ENCODE data around the gene KAT6B. TPM values are rescaled to one million over a fixed set of nuclear protein-coding genes. Genes with fewer than 3 reads are reported as not detected.
"Not testable (repeated sequence)": the region's sequence is repeated elsewhere in the genome, so short reads cannot be mapped to it uniquely, and the experiment has no call there.

Gene KAT6B
- total RNA-seq: 47.1 TPM
- long read RNA-seq, transcript KAT6B-226 (16 exons, 2,847 nt): major isoform, 5 of 23 reads
- long read RNA-seq, partial matches to known transcripts: 7 of 23 reads
- long read RNA-seq, other reads (novel, unspliced or antisense): 11 of 23 reads

DNA sequence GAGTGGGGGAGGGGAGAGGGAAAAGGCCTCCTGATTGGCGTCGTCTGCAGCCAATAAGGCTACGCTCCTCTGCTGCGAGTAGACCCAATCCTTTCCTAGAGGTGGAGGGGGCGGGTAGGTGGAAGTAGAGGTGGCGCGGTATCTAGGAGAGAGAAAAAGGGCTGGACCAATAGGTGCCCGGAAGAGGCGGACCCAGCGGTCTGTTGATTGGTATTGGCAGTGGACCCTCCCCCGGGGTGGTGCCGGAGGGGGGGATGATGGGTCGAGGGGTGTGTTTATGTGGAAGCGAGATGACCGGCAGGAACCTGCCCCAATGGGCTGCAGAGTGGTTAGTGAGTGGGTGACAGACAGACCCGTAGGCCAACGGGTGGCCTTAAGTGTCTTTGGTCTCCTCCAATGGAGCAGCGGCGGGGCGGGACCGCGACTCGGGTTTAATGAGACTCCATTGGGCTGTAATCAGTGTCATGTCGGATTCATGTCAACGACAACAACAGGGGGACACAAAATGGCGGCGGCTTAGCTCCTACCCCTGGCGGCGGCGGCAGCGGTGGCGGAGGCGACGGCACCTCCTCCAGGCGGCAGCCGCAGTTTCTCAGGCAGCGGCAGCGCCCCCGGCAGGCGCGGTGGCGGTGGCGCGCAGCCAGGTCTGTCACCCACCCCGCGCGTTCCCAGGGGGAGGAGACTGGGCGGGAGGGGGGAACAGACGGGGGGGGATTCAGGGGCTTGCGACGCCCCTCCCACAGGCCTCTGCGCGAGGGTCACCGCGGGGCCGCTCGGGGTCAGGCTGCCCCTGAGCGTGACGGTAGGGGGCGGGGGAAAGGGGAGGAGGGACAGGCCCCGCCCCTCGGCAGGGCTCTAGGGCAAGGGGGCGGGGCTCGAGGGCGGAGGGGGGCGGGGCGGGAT, at the start of gene KAT6B:
Gene KAT6B, plus strand, starts transcription at position 459 of the 903 bp plus-strand sequence. CDS start 16,258 bp downstream, outside the sequence.
- intact Hi-C loops (cut with micrococcal nuclease): no loop called here
- peak; percentile 100 for DNase-seq
- ATAC-seq: peak; percentile 89

GRCh38 chr10:74778436-74779094, 47.8 kb upstream of the KAT6B start:
- ATAC-seq: no peak

DNA sequence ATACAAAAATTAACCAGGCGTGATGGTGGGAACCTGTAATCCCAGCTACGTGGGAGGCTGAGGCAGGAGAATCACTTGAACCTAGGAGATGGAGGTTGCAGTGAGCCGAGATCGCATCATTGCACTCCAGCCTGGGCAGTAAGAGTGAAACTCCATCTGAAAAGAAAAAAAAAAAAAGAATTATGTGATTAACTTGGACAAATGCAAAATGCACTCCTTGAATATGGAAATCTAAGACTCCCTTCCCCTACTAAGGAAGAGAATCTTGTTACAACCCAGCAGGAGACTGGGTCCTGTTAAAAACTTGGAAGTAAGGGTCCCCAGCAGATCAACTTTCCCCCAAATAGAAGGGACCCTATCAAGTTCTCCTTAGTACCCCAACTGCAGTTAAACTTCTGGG, 44.5 kb upstream of the KAT6B start:
- intact Hi-C loops (cut with micrococcal nuclease); ATAC-seq; DNase-seq: not testable (repeated sequence)

More at GRCh38 chr10:74778436-74779094, 47.8 kb upstream of the KAT6B start:
- no peak for DNase-seq
- intact Hi-C loops (cut with micrococcal nuclease): no loop called here

- intact Hi-C loops (cut with micrococcal nuclease): no loop called here
- ATAC-seq: no peak
- DNase-seq: no peak
Measured at GRCh38 chr10:74784462-74784861, 41.9 kb upstream of the KAT6B start.

- no peak for DNase-seq
- no peak for ATAC-seq
- intact Hi-C loops (cut with micrococcal nuclease): no loop called here
Measured at GRCh38 chr10:74786126-74786525, 40.3 kb upstream of the KAT6B start.

DNA sequence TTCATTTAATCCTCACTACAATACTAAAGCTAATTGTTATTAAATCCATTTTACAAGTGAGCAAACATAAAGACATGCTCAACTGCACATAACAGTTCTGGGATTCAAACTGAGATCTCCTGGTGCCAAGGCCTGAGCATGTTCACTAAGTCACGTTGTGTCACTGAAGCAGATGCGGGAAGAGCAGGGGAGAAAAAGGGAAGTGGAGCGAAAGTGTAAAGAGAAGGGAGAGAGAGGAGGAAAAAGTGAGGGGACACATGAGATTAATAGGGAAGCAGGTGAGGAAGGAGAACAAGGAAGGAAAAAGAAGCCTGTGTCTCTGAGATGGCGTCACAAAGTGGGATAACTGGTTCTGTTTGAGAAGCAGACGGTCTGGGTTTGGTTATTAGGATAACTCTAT, 38.9 kb upstream of the KAT6B start:
- intact Hi-C loops (cut with micrococcal nuclease): no loop called here
- no peak for ATAC-seq
- no peak for DNase-seq

GRCh38 chr10:74791979-74792378, 34.4 kb upstream of the KAT6B start:
- DNase-seq; ATAC-seq; intact Hi-C loops (cut with micrococcal nuclease): not testable (repeated sequence)

DNA sequence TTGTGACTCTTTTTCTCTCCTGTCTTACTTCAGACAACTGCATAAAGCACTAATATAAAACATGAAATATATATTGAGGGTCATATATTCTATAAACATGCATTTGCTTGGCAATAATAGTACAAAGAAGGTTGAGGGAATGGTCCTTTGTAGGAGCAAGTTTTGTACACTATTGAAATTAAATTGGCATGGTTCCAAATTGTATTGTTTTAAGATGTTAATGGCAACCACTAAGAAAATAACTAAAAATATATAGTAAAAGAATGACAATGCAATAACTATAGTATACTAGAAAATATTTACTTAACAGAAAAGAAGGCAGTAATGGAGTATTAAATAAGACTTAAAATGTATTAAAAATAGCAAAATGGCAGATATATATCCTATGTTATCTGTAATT, 33.7 kb upstream of the KAT6B start:
- no peak for DNase-seq
- intact Hi-C loops (cut with micrococcal nuclease): no loop called here
- ATAC-seq: no peak

DNA sequence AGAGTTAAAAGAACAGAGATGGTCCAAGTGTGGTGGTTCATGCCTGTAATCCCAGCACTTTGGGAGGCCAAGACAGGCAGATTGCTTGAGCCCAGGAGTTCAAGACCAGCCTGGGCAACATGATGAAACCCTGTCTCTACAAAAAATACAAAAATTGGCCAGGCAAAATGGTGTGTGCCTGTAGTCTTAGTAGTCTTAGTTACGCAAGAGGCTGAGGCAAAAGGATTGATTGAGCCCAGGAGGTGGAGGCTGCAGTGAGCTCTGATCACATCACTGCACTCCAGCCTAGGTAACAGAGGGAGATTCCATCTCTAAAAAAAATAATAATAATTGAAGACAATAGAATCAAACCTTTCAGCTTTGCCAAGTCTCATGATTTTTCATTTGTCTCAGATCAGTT, 33.2 kb upstream of the KAT6B start:
- ATAC-seq; DNase-seq; intact Hi-C loops (cut with micrococcal nuclease): not testable (repeated sequence)

GRCh38 chr10:74794531-74794930, 31.9 kb upstream of the KAT6B start:
- DNase-seq (no peak), ATAC-seq (no peak)
- intact Hi-C loops (cut with micrococcal nuclease): no loop called here

DNA sequence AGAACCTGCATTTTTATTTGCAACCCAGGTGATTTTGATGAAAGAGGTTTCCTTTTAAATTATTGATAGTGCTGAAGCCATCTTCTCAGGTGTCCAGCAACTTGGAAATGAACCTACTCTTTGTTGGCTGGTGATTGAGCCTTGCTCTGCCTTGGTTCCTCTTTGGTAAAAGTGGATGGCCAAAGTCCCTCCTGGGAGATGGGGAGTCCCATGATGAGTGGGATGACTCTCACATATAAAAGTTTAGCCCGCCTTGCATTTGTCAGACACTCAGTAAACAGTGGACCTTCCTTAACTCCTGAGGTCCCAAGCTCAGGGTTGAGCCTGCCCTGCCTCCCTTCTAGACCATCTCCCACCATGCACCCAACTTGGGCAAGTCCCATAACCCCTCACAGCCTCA, 28.9 kb upstream of the KAT6B start:
- intact Hi-C loops (cut with micrococcal nuclease): no loop called here
- DNase-seq (no peak), ATAC-seq (no peak)

DNA sequence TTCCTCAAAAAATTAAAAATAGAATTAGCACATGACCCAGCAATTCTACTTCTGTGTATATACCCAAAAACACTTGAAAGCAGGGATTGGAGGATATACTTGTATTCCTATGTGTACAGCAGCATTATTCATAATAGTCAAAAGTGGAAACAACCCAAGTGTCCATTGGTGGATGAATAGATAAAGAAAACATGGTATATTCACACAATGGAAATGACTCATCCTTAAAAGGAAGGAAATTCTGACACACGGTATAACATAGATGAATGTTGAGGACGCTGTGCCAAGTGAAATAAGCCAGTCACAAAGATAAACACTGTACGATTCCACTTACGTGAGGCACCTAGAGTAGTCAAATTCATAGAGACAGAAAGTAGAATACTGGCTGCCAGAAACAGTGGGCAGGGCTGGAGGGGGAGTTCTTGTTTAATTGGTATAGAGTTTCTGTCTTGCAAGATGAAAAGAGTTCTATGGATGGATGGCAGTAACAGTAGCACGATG, 26.6 kb upstream of the KAT6B start:
- ATAC-seq: no peak

GRCh38 chr10:74801447-74801846, 25.0 kb upstream of the KAT6B start:
- no peak for ATAC-seq
- no peak for DNase-seq
- intact Hi-C loops (cut with micrococcal nuclease): no loop called here

More for the DNA sequence above, 26.6 kb upstream of the KAT6B start:
- intact Hi-C loops (cut with micrococcal nuclease): no loop called here
- no peak for DNase-seq

- intact Hi-C loops (cut with micrococcal nuclease): no loop called here
- ATAC-seq (no peak), DNase-seq (no peak)
Measured at GRCh38 chr10:74808501-74808900, 17.9 kb upstream of the KAT6B start.

- DNase-seq: no peak
- no peak for ATAC-seq
- intact Hi-C loops (cut with micrococcal nuclease): no loop called here
Measured at GRCh38 chr10:74810087-74810486, 16.3 kb upstream of the KAT6B start.

GRCh38 chr10:74813381-74814259, 12.8 kb upstream of the KAT6B start:
- DNase-seq (no peak), ATAC-seq (no peak)
- intact Hi-C loops (cut with micrococcal nuclease): no loop called here

- DNase-seq (no peak), ATAC-seq (peak; percentile 31)
- intact Hi-C loops (cut with micrococcal nuclease): no loop called here
Measured at GRCh38 chr10:74814797-74815196, 11.6 kb upstream of the KAT6B start.

DNA sequence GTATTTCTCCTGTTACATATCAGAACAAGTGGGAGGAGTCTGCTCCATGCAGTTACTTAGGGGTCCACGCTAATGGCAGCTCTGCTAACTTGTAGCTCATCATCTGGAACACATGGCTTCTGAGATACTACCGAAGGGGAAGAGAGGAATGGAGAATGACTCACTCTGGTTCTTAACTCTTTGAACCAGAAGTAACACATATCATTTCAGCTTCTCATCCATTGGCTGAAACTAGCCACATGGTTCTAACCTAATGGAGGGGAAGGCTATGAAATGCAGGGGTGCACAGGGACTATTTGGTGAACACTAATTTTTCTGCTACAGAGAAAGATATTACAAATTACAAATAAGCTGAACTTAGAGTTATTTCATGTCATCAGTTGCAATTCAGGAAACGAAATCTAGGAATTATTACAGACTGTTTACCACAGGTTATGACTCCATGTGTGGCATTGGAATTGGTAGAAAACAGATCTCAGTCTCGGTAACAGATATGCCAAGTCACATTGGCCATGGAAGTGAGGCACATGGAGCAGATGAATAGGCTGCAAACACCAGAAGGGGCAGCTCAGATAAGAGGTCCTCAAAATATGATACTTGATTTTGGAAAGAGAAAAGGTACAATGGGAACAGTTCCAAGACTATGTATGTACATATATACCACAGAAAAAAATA, 9.4 kb upstream of the KAT6B start:
- DNase-seq (no peak), ATAC-seq (no peak)
- intact Hi-C loops (cut with micrococcal nuclease): no loop called here

- DNase-seq (no peak), ATAC-seq (no peak)
- intact Hi-C loops (cut with micrococcal nuclease): no loop called here
Measured at GRCh38 chr10:74821501-74821900, 4.9 kb upstream of the KAT6B start.
